ENCODE measurements around the gene MFRP. TPM values are rescaled to one million over a fixed set of nuclear protein-coding genes. Genes with fewer than 3 reads are reported as not detected.

The MFRP gene
- total RNA-seq, 1 donor from 2014 or later, result not detected

- Mint-ChIP-seq H3K4me1 (peaks cover 4% of the 10 kb centered on the region), H3K27ac (no peak overlapping the region), H3K4me3 (no peak overlapping the region), H3K27me3 (peaks cover 33% of the 10 kb centered on the region), H3K9me3 (no peaks in the 10 kb centered on the region), H3K36me3 (ENCODE audit: low read depth) (no peaks in the 10 kb centered on the region)
- intact Hi-C loops (cut with micrococcal nuclease), result no loop called here
- DNase-seq, result no peak
These were observed 21.2 kb upstream of the MFRP start for GRCh38 chr11:119367661-119368120.

GRCh38 chr11:119366690-119367620, 20.4 kb upstream of the MFRP start:
- intact Hi-C loops (cut with micrococcal nuclease), result no loop called here
- no peak overlapping the region for H3K4me3 Mint-ChIP-seq
- no peaks in the 10 kb centered on the region for H3K36me3 Mint-ChIP-seq (ENCODE audit: low read depth)
- H3K4me1 Mint-ChIP-seq, result peaks cover 7% of the 10 kb centered on the region
- peaks cover 40% of the 10 kb centered on the region for H3K27me3 Mint-ChIP-seq
- H3K27ac Mint-ChIP-seq, result no peak overlapping the region
- H3K9me3 Mint-ChIP-seq, result no peaks in the 10 kb centered on the region
- no peak for DNase-seq

- no peaks in the 10 kb centered on the region for H3K9me3 Mint-ChIP-seq
- H3K4me1 Mint-ChIP-seq, result peaks cover 7% of the 10 kb centered on the region
- peak overlapping the region; percentile 45 for H3K27ac Mint-ChIP-seq
- intact Hi-C loops (cut with micrococcal nuclease), result no loop called here
- H3K36me3 Mint-ChIP-seq (ENCODE audit: low read depth), result no peaks in the 10 kb centered on the region
- no peak for DNase-seq
- peak overlapping the region; percentile 81 for H3K4me3 Mint-ChIP-seq
- peaks cover 43% of the 10 kb centered on the region for H3K27me3 Mint-ChIP-seq
These were observed 18.6 kb upstream of the MFRP start for GRCh38 chr11:119365071-119365591.

GRCh38 chr11:119363851-119364590, 17.5 kb upstream of the MFRP start:
- Mint-ChIP-seq H3K27ac (no peak overlapping the region), H3K27me3 (peaks cover 42% of the 10 kb centered on the region), H3K9me3 (no peaks in the 10 kb centered on the region), H3K4me3 (peak overlapping the region; percentile 81), H3K36me3 (ENCODE audit: low read depth) (no peaks in the 10 kb centered on the region), H3K4me1 (peaks cover 7% of the 10 kb centered on the region)
- DNase-seq, result peak; percentile 90
- intact Hi-C loops (cut with micrococcal nuclease), result loop anchor here (1.0 kb wide), 1 partner anchor 17 kb away; the partner anchor contains the start of gene USP2

- no peaks in the 10 kb centered on the region for H3K9me3 Mint-ChIP-seq
- peaks cover 43% of the 10 kb centered on the region for H3K27me3 Mint-ChIP-seq
- H3K4me1 Mint-ChIP-seq, result peaks cover 7% of the 10 kb centered on the region
- no peak overlapping the region for H3K27ac Mint-ChIP-seq
- peak overlapping the region; percentile 40 for H3K4me3 Mint-ChIP-seq
- intact Hi-C loops (cut with micrococcal nuclease), result no loop called here
- no peak for DNase-seq
- no peaks in the 10 kb centered on the region for H3K36me3 Mint-ChIP-seq (ENCODE audit: low read depth)
These were observed 16.8 kb upstream of the MFRP start for GRCh38 chr11:119363081-119363850.

GRCh38 chr11:119362741-119363080, 16.2 kb upstream of the MFRP start:
- Mint-ChIP-seq H3K9me3 (no peaks in the 10 kb centered on the region), H3K36me3 (ENCODE audit: low read depth) (no peaks in the 10 kb centered on the region), H3K4me3 (peak overlapping the region; percentile 41), H3K4me1 (peaks cover 7% of the 10 kb centered on the region), H3K27me3 (peaks cover 46% of the 10 kb centered on the region), H3K27ac (no peak overlapping the region)
- no peak for DNase-seq
- intact Hi-C loops (cut with micrococcal nuclease), result no loop called here

GRCh38 chr11:119361941-119362725, 15.6 kb upstream of the MFRP start:
- Mint-ChIP-seq H3K4me1 (peaks cover 7% of the 10 kb centered on the region), H3K27ac (no peak overlapping the region), H3K9me3 (no peaks in the 10 kb centered on the region), H3K27me3 (peaks cover 50% of the 10 kb centered on the region), H3K36me3 (ENCODE audit: low read depth) (no peaks in the 10 kb centered on the region), H3K4me3 (peak overlapping the region; percentile 41)
- intact Hi-C loops (cut with micrococcal nuclease), result no loop called here
- DNase-seq, result no peak

GRCh38 chr11:119361056-119361787, 14.7 kb upstream of the MFRP start:
- H3K9me3 Mint-ChIP-seq, result no peaks in the 10 kb centered on the region
- intact Hi-C loops (cut with micrococcal nuclease), result no loop called here
- DNase-seq, result no peak
- no peak overlapping the region for H3K27ac Mint-ChIP-seq
- H3K27me3 Mint-ChIP-seq, result peaks cover 44% of the 10 kb centered on the region
- no peaks in the 10 kb centered on the region for H3K36me3 Mint-ChIP-seq (ENCODE audit: low read depth)
- H3K4me1 Mint-ChIP-seq, result peaks cover 11% of the 10 kb centered on the region
- H3K4me3 Mint-ChIP-seq, result no peak overlapping the region

- H3K27me3 Mint-ChIP-seq, result peaks cover 44% of the 10 kb centered on the region
- H3K4me1 Mint-ChIP-seq, result peaks cover 10% of the 10 kb centered on the region
- no peak overlapping the region for H3K4me3 Mint-ChIP-seq
- intact Hi-C loops (cut with micrococcal nuclease), result no loop called here
- no peak overlapping the region for H3K27ac Mint-ChIP-seq
- no peaks in the 10 kb centered on the region for H3K36me3 Mint-ChIP-seq (ENCODE audit: low read depth)
- no peaks in the 10 kb centered on the region for H3K9me3 Mint-ChIP-seq
- DNase-seq, result no peak
These were observed 13.1 kb upstream of the MFRP start for GRCh38 chr11:119359365-119360214.

GRCh38 chr11:119357074-119357473, 10.6 kb upstream of the MFRP start:
- no peaks in the 10 kb centered on the region for H3K36me3 Mint-ChIP-seq (ENCODE audit: low read depth)
- H3K4me1 Mint-ChIP-seq, result peaks cover 5% of the 10 kb centered on the region
- no peak for DNase-seq
- H3K4me3 Mint-ChIP-seq, result peak overlapping the region; percentile 63
- intact Hi-C loops (cut with micrococcal nuclease), result no loop called here
- no peak overlapping the region for H3K27ac Mint-ChIP-seq
- peaks cover 39% of the 10 kb centered on the region for H3K27me3 Mint-ChIP-seq
- no peaks in the 10 kb centered on the region for H3K9me3 Mint-ChIP-seq

- peak; percentile 92 for DNase-seq
- Mint-ChIP-seq H3K9me3 (no peaks in the 10 kb centered on the region), H3K4me3 (peak overlapping the region; percentile 87), H3K27ac (peak overlapping the region; percentile 76), H3K27me3 (peaks cover 39% of the 10 kb centered on the region), H3K4me1 (peaks cover 5% of the 10 kb centered on the region), H3K36me3 (ENCODE audit: low read depth) (no peaks in the 10 kb centered on the region)
- intact Hi-C loops (cut with micrococcal nuclease), result loop anchor here (1.0 kb wide), 3 partner anchors 18 to 118 kb away; partner anchors contain the start of gene USP2
These were observed 10.0 kb upstream of the MFRP start for GRCh38 chr11:119356349-119357031.

Measured in activated CD4-positive, alpha-beta T cell treated with anti-CD3 and anti-CD28 coated beads, Interleukin-2, amount 10 ng/mL, durations not matched to agents 24 days and 14 days (primary cell).